HEK293T (cell line): Measurements from ENCODE around the gene IL1RL2.

ENCODE experiments used
- BHLHE40 ChIP-seq: fragments of 450-650 bp; IDR thresholded peaks from 2 replicates; pipeline ENCODE4 v1.6.1; 2016; ENCODE audit warnings: mild to moderate bottlenecking, moderate library complexity, borderline replicate concordance
- FOXA1 ChIP-seq: fragments of 450-650 bp; IDR thresholded peaks from 2 replicates; pipeline ENCODE4 v1.6.1; 2016; ENCODE audit warnings: mild to moderate bottlenecking
- FOXK2 ChIP-seq: fragments of 450-650 bp; IDR thresholded peaks from 2 replicates; pipeline ENCODE4 v1.6.1; 2016; ENCODE audit warnings: mild to moderate bottlenecking
- LEF1 ChIP-seq: fragments of 450-650 bp; IDR thresholded peaks from 2 replicates; pipeline ENCODE4 v1.6.1; 2017; ENCODE audit warnings: mild to moderate bottlenecking, borderline replicate concordance
- PKNOX1 ChIP-seq: fragments of 450-650 bp; IDR thresholded peaks from 2 replicates; pipeline ENCODE4 v1.6.1; 2016
- SP1 ChIP-seq: fragments of 450-650 bp; IDR thresholded peaks from 2 replicates; pipeline ENCODE4 v1.6.1; 2017

GRCh38 chr2:102266204-102266603 is 79.4 kb downstream of the IL1RL2 start:
- TF ChIP-seq BHLHE40 (no peak), FOXA1 (no peak), SP1 (no peak), PKNOX1 (no peak), LEF1 (no peak), FOXK2 (no peak)
